Loucy (cell line): Measurements from ENCODE around the gene GPX7.

Experiments used
- CTCF ChIP-seq: fragments of 200-600 bp; sonication (generic); conservative IDR thresholded peaks from 2 replicates; pipeline ENCODE4 v1.5.1; 2014; ENCODE audit warnings: mild to moderate bottlenecking, antibody characterized with exemption, low read length
- EZH2phosphoT487 ChIP-seq: fragments of 200-600 bp; IDR thresholded peaks from 2 replicates; pipeline ENCODE4 v1.6.1; 2018; ENCODE audit warnings: antibody characterized with exemption, mild to moderate bottlenecking, moderate library complexity, borderline replicate concordance

- TF ChIP-seq CTCF (no peak), EZH2phosphoT487 (no peak)
Observed at GRCh38 chr1:52576074-52576473, 26.1 kb upstream of the GPX7 start.
